ENCODE results near the gene DGKG.

Gene DGKG

GRCh38 chr3:186154641-186155040, 207.4 kb downstream of the DGKG start:
- H3K4me3 Mint-ChIP-seq: no peak overlapping the region
- no peak for ATAC-seq
- H3K36me3 Mint-ChIP-seq: peaks cover 6% of the 10 kb centered on the region
- peaks cover 2% of the 10 kb centered on the region for H3K9me3 Mint-ChIP-seq
- H3K4me1 Mint-ChIP-seq: peaks cover 10% of the 10 kb centered on the region
- no peak for DNase-seq (ENCODE audit: low spot score in 2 of 2)
- no peak overlapping the region for H3K27ac Mint-ChIP-seq

GRCh38 chr3:186152889-186153292, 209.1 kb downstream of the DGKG start:
- H3K4me3 Mint-ChIP-seq: no peak overlapping the region
- DNase-seq (ENCODE audit: low spot score in 2 of 2) (no peak), ATAC-seq (peak; percentile 79)
- peaks cover 6% of the 10 kb centered on the region for H3K36me3 Mint-ChIP-seq
- H3K27ac Mint-ChIP-seq: no peak overlapping the region
- peaks cover 10% of the 10 kb centered on the region for H3K4me1 Mint-ChIP-seq
- H3K9me3 Mint-ChIP-seq: peaks cover 2% of the 10 kb centered on the region

DNA sequence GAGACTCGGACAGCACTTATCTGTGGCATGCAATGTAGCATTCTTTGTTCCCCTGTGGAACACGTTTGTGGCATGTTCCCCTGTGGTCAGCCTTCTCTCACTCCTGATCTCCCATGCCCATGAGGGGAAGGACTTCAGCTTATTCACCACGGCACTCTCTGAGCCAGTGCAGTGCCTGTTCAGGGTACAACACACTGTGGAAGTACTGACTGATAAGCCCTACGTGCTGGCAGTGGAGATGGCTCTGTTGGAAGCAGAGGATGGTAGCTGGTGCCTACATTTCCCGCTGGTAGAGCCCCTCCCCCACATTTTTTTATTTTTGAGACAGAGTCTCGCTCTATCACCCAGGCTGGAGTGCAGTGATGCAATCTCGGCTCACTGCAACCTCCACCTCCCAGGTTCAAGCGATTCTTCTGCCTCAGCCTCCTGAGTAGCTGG, 209.7 kb downstream of the DGKG start:
- Mint-ChIP-seq H3K9me3 (peaks cover 2% of the 10 kb centered on the region), H3K27ac (no peak overlapping the region), H3K4me3 (no peak overlapping the region), H3K4me1 (peaks cover 10% of the 10 kb centered on the region), H3K36me3 (peaks cover 6% of the 10 kb centered on the region)
- DNase-seq (ENCODE audit: low spot score in 2 of 2) (no peak), ATAC-seq (no peak)

DNA sequence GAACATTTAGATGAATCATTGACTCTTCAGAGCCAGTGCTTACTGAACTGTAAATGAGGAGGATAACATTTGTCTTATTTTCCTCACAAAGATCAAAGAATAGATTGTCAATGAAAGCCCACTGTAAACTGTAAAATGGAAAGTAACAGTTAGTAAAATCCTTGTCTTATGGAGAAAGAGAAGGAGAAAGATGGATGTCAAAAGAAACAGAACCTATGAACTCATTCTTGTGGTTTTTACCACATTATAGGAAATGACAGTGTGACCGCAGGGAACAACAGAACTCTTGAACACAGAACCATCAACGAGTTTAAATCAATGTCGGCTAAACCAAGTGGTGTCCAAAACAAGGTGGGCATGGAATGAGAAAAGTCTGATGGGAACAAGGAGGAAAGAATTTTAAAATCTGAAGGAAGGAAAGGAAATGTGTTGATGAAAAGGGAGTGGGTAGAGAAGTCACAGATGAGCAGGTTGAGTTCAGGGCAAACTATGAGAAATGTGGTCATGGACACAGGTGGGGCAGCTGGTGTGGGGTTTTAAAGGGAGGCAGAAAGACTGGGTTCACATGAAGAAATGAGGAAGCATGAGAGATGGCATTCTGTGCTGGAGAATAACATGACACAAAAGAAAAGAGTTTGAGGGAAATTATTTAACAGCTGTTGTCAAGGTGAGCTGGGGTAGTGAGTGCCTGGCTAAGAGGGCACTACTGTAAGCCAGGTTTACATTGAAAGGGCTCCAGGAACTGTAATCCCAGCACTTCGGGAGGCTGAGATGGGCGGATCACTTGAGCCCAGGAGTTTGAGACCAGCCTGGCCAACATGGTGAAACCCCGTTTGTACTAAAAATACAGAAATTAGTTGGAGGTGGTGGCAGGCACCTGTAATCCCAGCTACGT, 210.7 kb downstream of the DGKG start:
- peak; percentile 57 for ATAC-seq
- peaks cover 6% of the 10 kb centered on the region for H3K36me3 Mint-ChIP-seq
- no peak for DNase-seq (ENCODE audit: low spot score in 2 of 2)
- H3K4me1 Mint-ChIP-seq: peaks cover 10% of the 10 kb centered on the region
- peak overlapping the region; percentile 61 for H3K27ac Mint-ChIP-seq
- H3K4me3 Mint-ChIP-seq: no peak overlapping the region
- H3K9me3 Mint-ChIP-seq: peaks cover 2% of the 10 kb centered on the region

DNA sequence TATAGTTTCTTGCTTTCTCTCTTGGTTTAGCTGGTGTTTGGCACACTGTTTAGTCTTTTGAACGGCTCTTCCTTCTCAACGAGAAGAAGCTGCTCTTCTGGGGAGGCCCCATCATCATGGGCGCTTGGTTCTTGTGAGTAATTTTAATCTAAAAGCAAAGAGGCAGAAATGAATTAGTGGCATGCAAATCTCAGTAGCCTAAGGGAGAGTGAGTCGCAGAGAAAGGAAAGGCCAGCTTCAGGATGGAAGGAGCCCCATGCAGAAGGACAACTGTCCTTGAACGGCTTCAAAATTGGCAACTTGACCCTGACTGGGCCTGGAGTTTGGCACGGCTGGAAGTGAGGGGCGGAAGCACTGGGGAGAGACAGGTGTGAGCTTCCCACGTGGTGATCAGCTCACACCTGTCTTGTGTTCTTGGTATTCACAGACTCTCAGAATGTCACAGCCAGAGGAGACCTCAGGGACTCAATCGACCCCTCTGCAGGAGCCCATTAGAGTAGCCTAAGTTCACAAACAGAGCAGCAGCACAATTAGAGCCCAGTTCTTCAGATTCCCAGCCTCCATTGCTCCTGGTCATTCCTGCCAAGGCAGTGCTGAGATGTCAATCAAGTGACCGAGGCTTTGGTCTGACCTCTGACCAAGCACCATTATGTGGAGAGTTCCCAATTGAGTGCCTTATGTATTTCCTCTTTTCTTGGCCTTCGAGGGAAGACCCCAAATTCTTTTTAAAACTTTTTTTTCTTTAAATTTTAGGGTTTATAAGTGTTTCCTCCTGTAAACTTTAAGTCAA, 211.8 kb downstream of the DGKG start:
- DNase-seq (ENCODE audit: low spot score in 2 of 2) (no peak), ATAC-seq (no peak)
- Mint-ChIP-seq H3K4me3 (no peak overlapping the region), H3K27ac (no peak overlapping the region), H3K9me3 (peaks cover 2% of the 10 kb centered on the region), H3K4me1 (peaks cover 10% of the 10 kb centered on the region), H3K36me3 (peaks cover 6% of the 10 kb centered on the region)

DNA sequence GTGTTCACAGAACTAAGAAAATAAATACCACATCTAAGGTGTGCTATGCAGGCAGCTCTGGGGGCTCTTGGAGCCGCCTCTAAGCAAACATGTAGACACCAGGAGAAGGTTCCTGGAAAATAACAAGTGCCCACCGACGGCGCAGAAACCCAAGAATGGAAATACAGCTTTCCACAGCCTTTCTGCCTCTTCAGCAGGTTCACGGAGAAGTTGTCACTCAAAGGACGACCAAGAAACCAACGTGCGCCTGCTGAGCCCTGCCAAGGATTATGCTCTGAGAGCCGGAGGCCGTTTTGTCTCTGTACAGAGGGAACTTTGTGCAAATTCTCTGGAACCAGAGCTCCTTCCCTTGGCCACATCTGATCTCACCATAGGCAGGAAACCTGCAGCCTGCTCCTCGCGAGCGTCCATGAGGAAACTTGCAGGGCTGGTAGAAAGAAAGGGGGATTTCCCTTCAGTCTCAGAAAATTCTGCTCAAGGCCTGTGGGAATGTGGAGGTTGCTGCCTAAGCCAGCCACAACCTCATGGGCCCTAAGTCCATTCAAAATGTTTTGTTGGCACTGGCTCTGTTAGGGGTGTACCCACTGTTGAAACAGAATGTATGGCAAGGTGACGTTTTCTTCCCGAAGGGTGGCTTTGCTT, 212.6 kb downstream of the DGKG start:
- DNase-seq (ENCODE audit: low spot score in 2 of 2) (no peak), ATAC-seq (no peak)
- H3K4me3 Mint-ChIP-seq: no peak overlapping the region
- H3K9me3 Mint-ChIP-seq: peaks cover 2% of the 10 kb centered on the region
- peaks cover 6% of the 10 kb centered on the region for H3K36me3 Mint-ChIP-seq
- no peak overlapping the region for H3K27ac Mint-ChIP-seq
- peaks cover 10% of the 10 kb centered on the region for H3K4me1 Mint-ChIP-seq

GRCh38 chr3:186144257-186144656, 217.8 kb downstream of the DGKG start:
- Mint-ChIP-seq H3K9me3 (no peaks in the 10 kb centered on the region), H3K4me1 (no peaks in the 10 kb centered on the region), H3K36me3 (no peaks in the 10 kb centered on the region), H3K27ac (no peak overlapping the region), H3K4me3 (no peak overlapping the region)
- ATAC-seq: no peak
- no peak for DNase-seq (ENCODE audit: low spot score in 2 of 2)

DNA sequence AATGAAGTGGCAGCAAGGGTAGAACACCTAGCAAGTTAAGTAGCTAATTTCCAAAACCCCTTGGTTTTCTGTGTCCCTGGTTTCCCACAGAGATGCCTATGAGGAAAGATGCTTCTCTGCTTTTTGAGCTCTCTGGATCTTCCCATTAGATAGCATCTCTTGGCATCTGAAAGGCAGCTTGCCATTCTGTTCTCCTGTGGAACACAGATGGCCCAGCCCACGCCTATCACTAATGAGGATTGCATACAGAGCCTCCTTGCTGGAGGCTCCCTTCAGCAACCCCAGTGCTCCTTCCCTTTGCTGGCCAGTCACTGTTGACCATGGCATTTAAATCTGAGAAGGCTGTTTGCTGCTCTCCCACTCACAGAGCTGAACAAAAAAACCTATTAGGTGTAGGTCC, 218.8 kb downstream of the DGKG start:
- no peak overlapping the region for H3K27ac Mint-ChIP-seq
- ATAC-seq: no peak
- DNase-seq (ENCODE audit: low spot score in 2 of 2): no peak
- no peaks in the 10 kb centered on the region for H3K36me3 Mint-ChIP-seq
- H3K9me3 Mint-ChIP-seq: no peaks in the 10 kb centered on the region
- no peak overlapping the region for H3K4me3 Mint-ChIP-seq
- H3K4me1 Mint-ChIP-seq: no peaks in the 10 kb centered on the region

DNA sequence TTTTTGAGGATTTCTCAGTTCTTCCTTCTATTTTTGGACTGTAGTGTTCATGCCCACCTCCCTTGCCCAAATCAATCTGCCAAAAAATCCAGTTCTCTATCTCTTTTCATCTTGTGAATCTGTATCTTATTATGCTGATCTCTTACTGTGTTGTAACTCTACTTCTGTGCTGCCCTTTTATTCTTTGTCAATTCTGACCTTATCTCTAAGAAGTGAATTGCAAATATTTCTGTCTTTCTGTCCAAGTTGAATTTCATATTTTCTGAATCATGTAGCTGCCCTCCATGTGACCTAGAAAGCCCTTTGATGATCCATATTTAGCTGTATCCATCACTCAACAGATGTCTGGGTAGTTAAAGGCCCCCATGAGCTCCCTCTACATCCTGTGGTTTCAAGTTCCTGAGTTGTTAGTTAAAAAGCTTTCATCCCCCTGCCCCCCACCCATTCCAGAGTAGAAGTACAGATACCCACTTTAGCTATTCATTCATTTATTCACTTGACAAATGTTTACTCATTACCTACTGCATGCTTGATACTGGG, 219.6 kb downstream of the DGKG start:
- Mint-ChIP-seq H3K36me3 (no peaks in the 10 kb centered on the region), H3K4me1 (no peaks in the 10 kb centered on the region), H3K27ac (no peak overlapping the region), H3K9me3 (no peaks in the 10 kb centered on the region), H3K4me3 (no peak overlapping the region)
- DNase-seq (ENCODE audit: low spot score in 2 of 2) (no peak), ATAC-seq (no peak)

DNA sequence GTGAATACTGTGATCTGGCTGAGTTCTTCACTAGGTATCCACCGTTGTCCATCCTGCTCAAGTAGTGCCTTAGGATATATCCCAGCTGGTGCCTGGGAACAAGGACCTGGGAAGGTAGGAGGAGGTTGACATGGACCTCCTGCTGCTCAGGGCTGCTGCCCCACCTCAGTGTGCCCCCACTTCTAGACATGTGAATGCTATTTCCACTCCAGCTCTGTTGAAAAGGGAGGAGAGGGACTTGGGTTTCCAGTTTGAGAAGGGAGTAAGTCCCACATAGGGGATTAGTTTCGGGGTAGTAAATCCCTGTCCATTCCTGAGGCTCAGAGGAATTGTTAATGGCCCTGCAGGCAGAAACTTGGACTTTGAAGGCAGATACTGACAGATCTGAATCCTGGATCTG, 220.2 kb downstream of the DGKG start:
- Mint-ChIP-seq H3K4me3 (no peak overlapping the region), H3K36me3 (no peaks in the 10 kb centered on the region), H3K27ac (no peak overlapping the region), H3K4me1 (no peaks in the 10 kb centered on the region), H3K9me3 (no peaks in the 10 kb centered on the region)
- DNase-seq (ENCODE audit: low spot score in 2 of 2): no peak
- ATAC-seq: no peak

DNA sequence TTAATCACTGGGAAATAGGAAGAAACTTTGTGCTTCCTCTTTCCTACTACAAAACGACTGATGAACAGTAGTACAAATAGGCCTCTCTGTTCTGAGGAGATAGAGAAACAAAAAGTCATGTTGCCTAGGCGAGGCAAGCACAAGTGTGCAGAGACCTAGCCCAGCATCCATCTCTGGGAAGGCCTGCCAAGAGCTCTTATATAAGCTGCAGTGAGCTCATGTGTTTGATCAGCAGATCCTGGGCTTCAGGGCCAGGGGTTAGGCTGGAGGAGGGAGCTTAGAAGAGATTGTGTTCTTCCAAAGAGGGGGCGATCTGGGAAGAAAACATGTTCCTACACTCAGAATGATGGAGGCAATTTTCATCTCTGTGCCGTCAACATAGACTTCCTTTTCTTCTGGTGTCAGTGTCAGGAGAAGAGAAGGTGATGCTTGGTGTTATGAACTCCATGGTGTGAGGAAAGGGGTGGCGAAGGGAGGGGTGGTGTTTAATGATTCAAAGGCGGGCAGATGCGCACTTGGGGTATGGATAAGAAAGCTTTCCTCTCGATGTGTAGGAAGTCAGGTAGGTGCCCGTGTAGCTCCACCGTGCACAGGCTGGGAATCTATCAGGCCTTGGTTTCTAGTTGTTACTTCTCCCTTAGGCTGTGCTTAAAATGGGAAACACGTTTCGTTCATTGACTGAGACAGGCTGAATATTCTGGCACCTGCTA, 223.6 kb downstream of the DGKG start:
- Mint-ChIP-seq H3K4me1 (no peaks in the 10 kb centered on the region), H3K27ac (no peak overlapping the region), H3K9me3 (no peaks in the 10 kb centered on the region), H3K4me3 (no peak overlapping the region), H3K36me3 (no peaks in the 10 kb centered on the region)
- DNase-seq (ENCODE audit: low spot score in 2 of 2) (no peak), ATAC-seq (no peak)

DNA sequence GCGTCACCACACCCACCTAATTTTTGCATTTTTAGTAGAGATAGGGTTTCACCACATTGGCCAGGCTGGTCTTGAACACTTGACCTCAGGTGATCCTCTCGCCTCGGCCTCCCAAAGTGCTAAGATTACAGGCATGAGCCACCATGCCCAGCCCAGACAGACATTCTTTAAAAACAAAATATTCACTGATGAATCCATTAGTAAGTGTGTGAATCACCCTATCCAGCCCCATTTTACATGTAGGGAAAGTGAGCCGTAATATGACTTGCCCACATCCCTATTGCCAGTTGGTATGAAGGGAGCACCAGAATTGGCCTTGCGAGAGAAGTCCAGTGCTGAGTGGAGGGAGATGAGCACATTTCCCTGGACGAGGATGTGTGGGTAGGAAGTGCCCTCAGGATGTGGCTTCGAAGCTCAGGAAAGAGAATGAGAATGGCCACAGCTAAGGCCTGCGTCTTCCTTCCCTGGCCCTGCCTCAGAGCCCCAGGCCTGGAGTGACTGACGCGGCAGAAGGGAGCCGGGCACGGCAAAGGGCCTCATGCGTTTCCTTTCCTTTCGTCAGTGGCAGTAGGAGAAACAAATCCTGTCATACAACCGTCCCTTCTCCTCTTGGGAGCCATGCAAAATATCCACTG, 224.9 kb downstream of the DGKG start:
- no peak overlapping the region for H3K4me3 Mint-ChIP-seq
- H3K36me3 Mint-ChIP-seq: no peaks in the 10 kb centered on the region
- ATAC-seq: no peak
- H3K4me1 Mint-ChIP-seq: no peaks in the 10 kb centered on the region
- no peaks in the 10 kb centered on the region for H3K9me3 Mint-ChIP-seq
- DNase-seq (ENCODE audit: low spot score in 2 of 2): no peak
- H3K27ac Mint-ChIP-seq: no peak overlapping the region

GRCh38 chr3:186133980-186134379, 228.1 kb downstream of the DGKG start:
- DNase-seq (ENCODE audit: low spot score in 2 of 2) (no peak), ATAC-seq (no peak)
- no peaks in the 10 kb centered on the region for H3K9me3 Mint-ChIP-seq
- no peak overlapping the region for H3K27ac Mint-ChIP-seq
- H3K36me3 Mint-ChIP-seq: peaks cover 5% of the 10 kb centered on the region
- no peaks in the 10 kb centered on the region for H3K4me1 Mint-ChIP-seq
- H3K4me3 Mint-ChIP-seq: no peak overlapping the region

- no peak overlapping the region for H3K27ac Mint-ChIP-seq
- ATAC-seq: peak; percentile 44
- H3K9me3 Mint-ChIP-seq: no peaks in the 10 kb centered on the region
- H3K36me3 Mint-ChIP-seq: peaks cover 5% of the 10 kb centered on the region
- no peak for DNase-seq (ENCODE audit: low spot score in 2 of 2)
- no peak overlapping the region for H3K4me3 Mint-ChIP-seq
- no peaks in the 10 kb centered on the region for H3K4me1 Mint-ChIP-seq
Measured at GRCh38 chr3:186132487-186132886, 229.5 kb downstream of the DGKG start.
